Tongue (tissue), 2 donors: ENCODE data around the gene NOL6. TPM values are rescaled to one million over a fixed set of nuclear protein-coding genes. Genes with fewer than 3 reads are reported as not detected.
"Not testable (repeated sequence)": the region's sequence is repeated elsewhere in the genome, so short reads cannot be mapped to it uniquely, and the experiment has no call there.

Experiments
- DNase-seq: peaks from one replicate; pipeline ENCODE4 v3.0.0-alpha.2; 2015
- total RNA-seq: library from RNA; depleted of rRNA; stranded (reverse); fragments of >200 nt; gene quantifications from one replicate; pipeline ENCODE4 v1.2.3, GENCODE V29; 2014

The NOL6 gene
- total RNA-seq, 1 donor from 2014 or later: 19.7 TPM

DNA sequence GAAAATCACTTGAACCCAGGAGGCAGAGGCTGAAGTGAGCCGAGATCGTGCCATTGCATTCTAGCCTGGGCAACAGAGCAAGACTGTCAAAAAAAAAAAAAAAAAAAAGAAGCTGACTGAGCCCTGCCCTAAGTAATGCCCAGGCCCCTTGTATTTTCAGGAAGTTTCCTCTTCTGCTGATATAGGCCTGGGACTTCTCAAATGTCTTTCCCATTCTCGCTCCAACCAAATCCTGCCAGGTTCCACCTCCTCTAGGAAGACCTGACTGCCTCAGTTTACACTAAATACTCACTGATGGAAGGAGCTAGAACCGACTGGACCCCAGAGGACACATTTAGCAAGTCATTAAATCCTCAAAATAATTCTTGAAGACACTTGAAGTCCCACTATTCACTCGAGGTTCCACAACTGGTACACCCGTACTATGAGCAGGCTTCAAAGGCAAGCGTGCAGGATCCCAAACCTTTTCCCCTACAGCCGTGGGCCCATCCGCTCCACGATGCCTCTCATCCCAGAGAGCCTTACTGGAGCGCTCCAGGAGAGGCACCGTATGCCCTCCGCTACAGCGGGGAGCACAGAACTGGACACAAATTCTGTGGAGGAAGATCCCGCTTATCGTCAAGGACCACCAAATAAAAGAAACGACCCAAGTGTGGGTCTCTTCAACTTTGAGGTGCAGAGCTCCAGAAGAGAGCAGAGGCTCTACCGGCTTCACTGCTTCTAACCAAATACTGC lies 676 bp downstream of the NOL6 start:
- no peak for DNase-seq

DNA sequence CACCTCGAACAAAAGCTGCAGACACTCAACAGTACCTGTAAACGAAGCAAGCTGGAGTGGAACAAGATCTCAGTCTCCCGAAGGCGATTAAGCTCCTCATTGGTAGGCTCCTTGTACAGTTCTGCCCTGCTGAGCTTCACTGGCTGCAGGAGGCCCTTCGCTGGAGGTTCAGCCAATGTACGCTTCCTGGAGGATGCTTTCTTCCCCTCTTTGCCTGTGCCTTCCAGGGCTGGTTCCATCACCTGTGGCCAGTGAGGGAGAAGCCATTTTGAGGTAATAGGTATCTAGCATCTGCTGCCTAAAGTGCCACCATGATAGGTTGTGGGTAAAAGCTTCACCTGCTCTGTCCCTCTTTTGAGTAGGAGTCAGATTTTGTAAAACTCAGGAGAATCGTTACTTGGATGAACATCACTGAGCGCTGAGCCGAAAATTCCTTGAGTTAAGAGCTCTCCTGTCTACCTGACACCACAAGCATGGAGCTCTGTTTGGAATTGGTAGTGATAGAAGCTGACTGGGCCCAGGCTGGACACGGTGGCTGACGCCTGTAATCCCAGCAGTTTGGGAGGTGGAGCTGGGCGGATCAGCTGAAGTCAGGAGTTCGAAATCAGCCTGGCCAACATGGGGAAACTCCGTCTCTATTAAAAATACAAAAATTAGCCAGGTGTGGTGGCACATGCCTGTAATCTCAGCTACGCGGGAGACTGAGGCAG lies 1.4 kb downstream of the NOL6 start:
- DNase-seq: no peak

DNA sequence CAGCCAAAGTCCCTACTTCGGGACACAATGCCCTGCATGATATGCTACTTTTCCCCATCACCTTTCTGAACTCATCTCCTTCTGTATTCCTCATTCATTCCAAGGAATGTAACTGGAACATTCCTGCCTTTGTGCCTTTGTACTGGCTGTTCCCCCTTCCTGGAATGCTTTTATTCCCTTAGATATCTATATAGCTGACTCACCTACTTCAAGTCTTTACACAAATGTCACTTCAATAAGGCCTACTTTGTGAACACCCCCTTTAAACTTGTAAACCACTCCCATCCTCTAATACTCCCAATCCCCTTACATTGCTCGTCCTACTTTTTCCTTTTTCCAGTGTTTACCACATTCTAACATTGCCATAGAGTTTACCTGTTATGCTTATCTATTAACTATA lies 2.4 kb downstream of the NOL6 start:
- no peak for DNase-seq

DNA sequence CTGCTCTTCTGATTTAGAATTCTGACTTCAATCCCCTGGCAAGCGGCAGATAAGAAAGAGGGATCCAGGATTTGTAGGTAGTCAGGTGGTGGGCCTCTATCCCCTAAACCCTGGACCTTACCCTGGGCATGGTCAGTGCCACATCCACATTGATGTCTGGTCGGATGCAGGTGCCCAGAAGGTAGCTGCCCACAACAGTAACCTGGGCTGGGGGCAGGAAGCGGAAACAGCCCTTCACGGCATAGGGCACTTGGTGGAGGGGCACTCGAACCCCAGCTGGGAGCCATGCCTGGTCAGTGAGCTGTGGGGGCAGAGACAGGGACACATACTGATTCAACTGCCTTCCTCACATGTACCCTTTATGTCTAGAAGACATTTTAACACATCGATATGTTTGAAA lies 3.8 kb downstream of the NOL6 start:
- no peak for DNase-seq

DNA sequence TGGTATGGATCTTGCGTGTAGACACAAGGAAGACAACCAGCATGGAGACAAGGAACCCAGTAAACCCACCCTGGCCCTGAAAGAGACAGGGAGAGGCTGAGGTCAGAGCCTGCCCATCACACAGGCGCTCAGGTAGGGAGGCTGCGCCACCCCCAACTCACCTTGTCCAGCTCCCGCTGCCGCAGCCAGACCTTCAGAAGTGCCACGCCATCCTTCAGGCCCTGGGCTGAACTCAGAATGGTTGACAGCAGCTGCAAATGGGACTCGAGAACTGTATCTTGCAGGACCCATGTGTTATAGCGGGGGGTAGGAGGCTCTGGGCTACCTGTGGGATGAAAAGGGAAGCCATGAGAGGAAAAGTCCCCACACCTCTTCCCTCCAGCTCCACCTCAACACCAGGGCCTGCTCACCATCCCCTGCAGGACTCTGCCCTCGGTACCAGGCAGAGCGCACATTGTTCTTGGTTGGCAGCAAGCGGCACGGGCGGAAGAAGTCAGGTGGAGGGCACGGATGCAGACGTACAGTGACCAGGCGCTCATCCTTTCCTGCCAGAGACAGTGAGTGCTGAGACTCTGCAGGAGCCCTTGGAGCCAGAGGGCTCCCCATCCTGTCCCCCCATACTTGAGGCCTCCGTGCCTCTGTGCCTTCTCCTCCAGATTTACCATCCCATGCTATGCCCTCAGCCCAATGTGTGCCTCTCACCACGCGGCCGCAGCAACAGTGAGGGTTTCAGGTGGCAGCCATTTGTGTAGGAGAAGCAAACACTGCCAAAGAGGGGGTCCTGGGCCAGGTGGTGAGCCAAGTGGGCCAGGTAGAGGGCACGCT lies 4.7 kb downstream of the NOL6 start:
- DNase-seq: no peak

DNA sequence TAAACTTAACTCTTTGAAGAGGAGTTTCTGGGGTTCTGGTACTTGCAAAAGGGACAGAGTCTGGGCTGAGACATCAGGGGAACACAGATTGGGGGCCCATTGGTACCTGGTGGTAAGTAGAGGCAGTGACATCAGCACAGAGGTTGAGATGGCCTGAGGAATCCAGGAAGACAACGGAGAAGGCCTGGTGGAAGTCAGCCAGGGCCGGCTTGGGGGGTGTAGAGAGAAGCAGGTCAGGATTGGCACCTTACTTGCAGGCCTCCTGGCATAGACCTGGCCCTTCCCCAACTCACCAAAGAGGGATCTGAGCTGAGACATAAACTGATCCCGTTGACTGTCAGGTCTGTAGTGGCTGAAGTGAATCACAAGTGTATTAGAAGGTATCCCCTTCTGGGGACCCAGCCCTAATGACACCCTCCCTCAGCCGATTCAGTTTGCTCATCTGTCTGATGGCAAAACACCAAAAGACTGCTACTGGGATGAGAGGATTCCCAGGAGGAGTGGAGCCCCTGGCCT lies 5.5 kb downstream of the NOL6 start:
- DNase-seq: no peak

DNA sequence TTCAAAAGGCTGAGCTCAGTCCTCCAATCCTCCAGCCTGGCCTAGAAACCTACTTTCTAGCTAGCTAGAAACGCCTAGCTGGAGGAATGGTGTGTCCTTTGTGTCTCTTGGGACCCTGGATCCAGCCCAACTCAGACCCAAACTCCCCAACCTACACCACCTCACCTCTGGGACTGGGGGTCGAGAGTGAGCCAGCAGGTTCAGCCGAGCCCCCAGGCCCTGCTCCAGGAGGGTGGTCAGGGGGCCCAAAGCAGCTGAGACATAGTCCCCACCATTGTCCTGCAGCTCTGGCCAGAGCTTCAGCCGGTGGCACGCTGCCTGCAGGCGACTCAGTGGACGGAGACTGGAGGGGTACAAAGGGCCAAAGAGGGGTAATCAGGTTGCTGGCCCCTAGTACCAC lies 6.2 kb downstream of the NOL6 start:
- no peak for DNase-seq

DNA sequence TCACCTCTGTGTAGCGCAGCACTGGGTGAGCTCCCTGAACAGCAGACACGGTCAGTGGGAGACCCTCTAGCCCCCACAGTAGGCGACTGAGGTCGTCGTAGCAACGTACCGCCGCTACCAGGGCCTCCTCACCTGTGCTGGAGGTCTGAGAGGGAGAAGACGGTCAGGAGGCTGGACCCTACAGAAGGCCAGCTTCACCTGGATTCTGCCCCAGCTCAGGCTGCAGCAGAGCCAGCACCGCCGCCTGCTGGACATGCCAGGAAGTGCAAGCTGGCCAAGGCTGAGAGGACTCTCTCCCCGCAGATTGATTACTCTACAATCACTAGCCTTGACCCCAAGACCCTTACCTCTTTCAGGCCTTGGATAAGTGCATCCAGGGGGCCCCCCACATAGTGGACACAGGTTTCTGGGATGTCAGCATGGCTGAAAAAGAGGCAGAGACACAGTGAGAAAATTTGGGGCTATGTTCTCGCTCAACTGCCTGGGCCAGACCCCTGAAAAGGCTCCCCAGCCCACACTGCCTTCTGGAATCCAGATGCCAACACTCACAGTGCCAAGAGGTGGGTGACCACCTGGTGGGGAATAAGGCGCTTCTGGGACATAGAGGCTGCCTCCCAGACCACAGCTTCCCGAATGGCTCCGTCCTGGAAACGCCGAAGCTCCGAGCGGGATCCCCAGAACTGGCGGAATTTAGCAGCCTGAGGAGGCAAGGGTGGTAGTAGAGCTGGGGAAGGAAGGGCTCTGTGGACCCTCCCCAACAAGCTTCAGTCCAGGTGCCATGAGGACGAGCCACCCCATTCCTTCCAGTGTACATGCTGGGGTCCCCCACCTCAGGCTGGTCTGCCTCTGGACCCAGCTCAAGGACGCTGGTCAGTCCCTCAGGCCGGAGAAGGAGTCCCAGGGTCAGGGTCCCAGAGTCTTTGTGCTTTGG lies 6.9 kb downstream of the NOL6 start:
- peak; percentile 64 for DNase-seq

DNA sequence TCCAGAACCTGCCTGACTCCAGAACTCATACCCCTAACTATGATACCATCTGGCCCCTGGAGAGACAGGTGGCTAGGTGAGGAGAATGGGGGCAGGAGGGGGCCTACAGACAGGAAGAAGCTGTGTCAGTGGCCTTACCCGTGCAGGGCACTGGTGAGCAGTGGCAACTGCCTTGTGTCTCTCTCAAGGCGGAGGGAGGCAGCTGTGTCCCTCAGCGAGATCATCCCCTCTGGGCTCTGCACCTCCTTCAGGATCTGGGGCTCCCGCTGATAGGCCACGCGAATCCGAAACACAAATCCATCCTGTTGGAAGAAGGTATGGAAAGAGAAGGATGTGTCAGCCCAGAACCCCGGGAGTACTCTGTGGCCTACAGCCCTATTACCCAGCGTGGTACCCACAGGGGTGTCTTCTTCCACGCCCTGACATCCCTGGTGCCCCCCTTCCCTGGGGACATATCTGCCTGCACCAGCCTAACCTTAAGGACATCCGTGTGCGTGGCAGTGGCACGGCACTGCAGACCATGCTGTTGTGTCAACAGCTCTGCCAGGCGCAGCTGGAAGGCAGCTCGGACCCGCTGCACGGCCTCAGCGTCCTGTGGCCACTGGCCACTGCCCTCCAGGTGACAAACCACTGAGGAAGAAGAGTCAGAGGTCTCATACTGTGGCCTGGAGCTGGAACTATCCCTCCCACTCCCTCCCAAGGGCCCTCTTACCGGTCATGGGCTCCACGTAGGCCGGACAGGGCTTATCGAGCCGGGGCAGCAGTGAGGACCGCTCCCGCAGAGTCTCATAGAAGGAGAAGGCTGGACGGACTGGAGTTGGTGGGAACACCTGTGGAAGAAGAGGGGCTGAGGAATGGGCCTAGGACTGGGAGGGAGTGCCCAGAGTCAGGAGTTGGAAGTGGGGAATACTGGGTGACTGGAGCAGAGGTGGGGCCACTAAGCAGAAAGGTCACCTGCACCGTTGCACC lies 7.8 kb downstream of the NOL6 start:
- DNase-seq: no peak

DNA sequence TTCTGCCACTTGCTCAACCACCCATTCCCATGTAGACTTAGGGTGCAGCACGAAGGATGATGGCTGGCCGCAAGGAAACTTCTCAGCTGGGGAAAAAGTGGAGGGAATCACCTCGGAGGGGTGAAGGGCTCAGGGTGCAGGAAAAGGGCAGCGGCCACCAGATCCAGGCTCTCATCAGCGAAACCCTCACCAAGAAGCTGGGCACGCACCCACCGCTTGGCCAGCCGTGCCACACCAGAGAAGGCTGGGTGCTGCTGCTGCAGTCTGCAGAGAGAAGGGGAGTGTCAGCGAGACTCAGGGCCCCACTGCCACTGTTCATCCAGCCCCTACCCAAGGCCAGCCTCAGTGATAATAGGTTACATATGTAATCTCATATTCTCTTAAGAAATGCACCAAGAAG lies 8.6 kb downstream of the NOL6 start:
- DNase-seq: no peak

DNA sequence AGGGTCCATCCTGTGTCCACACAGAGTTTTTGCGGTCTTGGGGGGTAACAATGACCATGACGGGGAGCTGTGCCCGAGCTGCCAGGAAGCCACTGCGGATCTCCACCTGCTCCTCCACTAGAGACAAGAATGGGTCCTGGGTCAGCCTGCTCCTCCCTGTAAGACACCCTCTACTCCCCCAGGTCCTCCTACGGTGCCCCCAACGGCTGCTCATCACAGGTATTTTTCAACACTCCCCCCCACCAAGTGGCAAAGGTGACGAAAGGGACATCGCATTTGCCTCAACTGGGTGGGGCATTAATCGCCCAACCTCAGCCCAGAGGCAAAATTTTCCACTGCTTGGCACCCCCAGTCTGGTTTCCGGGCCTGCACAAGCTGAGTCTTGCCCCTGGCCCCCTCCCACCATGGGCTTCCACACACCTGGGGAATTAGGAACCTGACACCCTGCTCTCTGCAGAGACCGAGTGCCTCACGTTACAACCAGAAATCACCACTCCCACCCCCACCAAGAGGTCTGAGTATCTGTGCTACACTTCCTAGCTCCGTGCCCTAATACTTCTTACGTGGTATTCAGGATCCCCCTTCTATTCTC lies 9.6 kb downstream of the NOL6 start:
- no peak for DNase-seq

DNA sequence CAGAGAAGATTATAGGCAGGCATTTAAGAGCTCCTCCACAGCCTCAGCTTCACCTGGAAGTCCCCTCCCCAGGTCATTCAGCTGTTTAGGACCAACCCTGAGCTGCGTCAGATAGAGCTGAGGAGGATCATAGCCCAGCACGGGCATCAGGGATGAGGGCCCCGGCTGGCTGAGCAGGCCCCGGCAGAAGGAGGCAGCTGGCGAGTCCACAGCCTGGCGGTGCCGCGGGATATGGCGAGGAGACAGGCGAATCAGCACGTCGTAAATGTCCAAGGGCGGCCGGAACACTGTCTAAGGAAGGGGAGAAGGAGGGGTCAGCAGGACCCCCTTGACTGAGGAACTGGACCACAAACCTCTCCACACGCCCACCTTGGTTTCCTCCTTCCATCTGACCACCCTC lies 10.6 kb downstream of the NOL6 start:
- DNase-seq: no peak

DNA sequence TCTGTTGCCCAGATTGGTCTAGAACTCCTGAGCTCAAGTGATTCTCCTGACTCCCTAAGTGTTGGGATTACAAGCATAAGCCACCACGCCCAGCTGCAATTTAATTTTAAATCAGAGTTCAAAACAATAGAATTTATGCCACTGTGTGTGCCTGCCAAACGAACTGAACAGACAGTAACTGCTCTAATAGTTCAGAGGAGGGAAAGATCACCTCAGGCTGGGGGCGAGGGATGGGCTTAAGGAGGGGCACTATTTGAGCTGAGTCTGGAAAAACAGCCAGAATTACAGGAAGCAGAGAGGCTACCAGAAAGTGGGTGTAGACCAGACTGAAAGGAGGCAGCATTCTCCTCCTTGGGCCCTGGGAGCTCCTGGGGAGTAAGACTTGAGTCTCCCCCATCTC lies 12.2 kb downstream of the NOL6 start:
- DNase-seq: no peak

DNA sequence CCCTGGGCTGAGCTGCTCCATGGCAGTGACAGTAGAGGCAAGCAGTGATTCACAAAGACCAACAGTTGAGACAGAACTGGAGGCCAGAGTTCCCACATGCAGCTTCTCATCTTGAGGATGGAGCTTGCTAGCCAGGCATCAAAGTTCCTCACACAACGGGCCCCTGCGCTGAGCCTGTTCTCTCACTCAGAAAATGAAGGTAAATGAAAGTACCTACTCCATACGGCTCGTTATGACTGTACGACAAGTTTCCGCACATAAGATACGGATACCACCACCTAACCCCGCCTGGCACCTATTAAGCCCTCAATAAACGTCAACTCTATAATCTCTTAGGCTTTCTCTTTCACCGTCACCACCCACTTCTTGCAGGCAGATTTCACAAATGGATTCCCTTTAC lies 12.9 kb downstream of the NOL6 start:
- no peak for DNase-seq

DNA sequence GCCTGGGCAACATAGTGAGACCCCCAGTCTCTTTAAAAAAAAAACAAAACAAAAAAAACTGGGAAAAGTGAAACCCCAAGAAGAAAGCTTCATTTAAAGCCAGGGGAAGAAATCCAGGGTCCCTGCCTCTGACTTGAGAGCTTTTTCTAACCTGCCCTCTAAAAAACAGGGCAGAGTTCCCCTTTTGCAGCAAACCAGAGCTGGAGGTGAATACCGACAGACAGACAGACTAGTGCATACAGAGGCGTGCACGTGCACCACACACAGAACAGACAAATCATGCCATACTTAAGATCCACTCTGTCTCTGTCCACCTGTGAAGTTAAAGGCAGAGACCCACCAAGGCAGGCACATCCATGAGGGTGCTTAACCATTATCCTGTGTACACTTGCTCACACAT lies 14.6 kb downstream of the NOL6 start:
- no peak for DNase-seq

DNA sequence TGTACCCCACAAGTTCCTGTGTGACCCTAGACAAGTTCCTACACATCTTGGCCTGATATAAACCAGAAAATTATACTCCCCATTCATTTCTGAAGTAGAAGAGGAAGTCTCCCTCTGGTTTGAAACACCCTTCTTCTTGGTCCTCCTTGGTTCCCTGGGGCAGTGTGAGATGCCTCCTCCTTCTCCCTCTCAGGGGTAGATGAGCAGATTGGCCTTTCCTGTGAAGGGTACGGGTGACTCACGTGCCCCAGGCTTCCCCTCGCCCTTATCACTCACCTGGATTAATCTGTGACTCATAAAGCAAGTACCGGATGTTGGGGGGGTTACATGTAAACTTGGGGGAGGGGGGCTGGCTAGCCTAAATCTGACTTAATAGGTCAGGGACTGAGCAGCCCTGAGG lies 15.3 kb downstream of the NOL6 start:
- DNase-seq: no peak

DNA sequence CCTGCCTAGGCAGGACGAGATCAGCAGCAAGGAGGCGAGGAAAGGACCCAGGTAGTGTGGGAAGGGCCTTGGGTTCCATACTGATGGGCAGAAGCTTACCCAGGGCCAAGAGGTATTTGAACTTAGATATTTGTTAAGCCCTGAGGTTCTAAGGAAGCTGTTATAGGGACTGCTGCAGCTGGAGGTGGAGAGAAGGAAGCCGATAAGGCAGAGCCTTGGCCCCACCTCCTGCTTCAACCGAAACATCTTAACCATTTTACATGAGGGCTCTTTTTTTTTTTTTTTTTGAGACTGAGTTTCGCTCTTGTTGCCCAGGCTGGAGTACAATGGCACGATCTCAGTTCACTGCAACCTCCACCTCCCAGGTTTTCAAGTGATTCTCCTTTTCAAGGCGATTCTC lies 17.8 kb downstream of the NOL6 start:
- no peak for DNase-seq

DNA sequence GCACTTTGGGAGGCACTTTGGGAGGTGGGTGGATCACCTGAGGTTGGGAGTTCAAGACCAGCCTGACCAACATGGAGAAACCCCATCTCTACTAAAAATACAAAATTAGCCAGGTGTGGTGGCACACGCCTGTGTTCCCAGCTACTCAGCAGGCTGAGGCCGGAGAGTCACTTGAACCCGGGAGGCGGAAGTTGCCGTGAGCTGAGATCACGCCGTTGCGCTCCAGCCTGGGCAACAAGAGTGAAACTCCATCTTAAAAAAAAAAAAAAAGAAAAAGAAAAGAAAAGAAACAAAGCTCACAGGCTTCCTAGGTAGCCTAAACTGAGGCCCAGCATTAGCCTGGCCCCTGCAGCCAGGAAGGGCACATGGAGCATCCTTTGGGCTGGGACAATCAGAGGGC lies 18.3 kb downstream of the NOL6 start:
- not testable (repeated sequence) for DNase-seq

DNA sequence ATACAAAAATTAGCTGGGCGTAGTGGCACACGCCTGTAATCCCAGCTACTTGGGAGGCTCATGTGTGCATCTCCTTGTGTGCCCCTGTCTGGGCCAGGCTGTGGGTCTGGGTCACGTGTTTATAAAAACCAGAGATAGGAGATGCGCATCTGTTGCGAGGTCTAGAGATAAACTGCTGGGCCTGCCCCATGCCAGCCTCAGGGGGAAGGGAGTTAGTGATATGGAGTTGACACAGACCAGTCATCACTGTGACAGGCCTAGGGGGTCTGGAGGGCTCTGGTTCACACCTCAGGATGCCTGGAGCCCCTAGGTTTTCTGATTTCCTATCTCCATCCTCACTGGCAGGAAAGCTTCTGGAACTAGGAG lies 19.1 kb downstream of the NOL6 start:
- DNase-seq: not testable (repeated sequence)

DNA sequence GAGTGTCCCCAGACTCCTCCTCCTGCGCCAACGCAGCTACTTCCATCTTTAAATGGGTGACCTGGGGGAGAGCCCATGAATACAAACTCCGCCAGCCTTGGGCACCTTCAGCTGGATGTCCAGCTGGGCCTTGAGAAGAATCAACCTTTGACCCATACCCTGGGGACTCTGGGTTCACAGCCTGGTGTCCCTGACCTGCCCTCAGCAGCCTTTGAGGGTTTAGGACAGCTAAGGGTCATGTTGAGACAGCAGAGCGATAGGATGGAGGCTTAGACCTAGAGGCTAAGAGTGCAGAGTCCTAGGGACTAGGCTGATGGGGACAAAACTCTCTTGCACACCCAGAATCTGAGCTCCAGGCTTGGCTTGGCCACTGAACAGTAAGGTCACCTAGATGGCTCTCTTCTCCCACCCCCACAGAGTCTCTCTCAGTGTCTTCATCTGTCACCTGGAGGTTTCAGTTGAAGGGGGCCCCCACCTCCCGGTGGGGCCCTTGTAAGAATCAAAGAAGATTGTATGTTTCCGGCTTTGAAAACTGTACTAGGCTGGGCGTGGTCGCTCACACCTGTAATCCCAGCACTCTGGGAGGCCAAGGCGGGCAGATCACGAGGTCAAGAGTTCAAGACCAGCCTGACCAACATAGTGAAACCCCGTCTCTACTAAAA lies 19.6 kb downstream of the NOL6 start:
- no peak for DNase-seq
